ENCODE measurements around the gene ADISSP.
A peak's percentile ranks its signal among the peaks of the same experiment; 100 is the strongest.

ADISSP gene

DNA sequence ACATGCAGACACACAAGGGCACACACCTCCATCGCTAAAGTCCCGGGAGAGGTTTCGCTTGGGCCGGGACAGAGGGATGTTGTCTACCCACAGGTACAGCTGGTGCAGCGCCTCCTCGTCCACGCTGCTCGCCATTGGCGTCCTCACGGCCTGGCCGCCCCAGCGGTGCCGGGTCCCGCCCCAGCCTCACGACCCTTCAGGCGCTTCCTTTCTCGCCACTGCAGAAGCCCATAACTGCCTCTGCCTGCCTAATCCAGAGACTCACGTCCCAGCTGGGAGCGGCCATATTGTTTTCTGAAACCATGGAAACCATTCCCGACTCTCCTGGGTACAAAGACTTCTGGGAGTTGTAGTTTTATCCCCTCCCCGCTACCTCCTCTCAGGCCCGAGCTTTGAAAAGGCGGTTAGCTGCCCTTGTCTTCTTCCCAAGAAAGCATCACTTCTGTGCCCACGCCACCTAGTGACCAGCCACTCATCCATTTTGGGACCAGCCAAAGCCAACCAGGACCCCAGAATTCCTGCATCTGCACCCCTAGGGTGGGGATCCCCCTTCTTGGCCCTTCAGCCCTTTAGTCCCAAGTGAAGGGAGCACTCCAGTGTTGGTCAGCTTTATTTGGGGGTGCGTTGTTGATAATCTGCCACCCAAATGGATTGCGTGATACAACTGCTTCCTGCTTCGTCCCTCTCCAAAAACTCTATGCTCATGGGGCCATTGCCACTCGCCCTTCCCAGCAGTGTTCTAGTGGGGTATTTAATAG is 13.8 kb upstream of the ADISSP start, which contains the start of gene SPEF1:
SPEF1 (minus strand) TSS at position 296 of the 758 bp plus-strand sequence; CDS start at position 135, 161 bp downstream.
- no peak for DNase-seq (ENCODE audit: low read depth)

DNA sequence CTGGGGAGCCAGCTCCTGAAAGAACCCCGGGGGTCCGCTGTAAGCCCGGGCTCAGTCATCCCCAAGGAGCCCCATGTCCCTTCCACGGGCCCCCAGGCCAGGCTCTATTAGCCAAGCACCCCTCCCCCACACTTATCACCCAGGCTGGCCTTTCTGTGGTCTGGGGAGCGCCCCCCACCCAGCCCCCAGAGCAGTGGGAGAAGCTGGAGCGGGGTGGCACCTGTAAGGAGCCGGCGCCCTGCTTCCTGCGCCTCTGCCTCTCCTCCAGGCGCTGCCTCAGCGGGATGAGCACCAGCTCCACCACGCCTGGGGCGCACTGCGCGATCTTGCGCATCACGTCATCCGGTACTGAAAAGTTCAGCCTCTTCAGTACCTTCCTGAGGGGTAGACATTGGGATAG is 11.4 kb upstream of the ADISSP start:
- DNase-seq (ENCODE audit: low read depth) = no peak

DNA sequence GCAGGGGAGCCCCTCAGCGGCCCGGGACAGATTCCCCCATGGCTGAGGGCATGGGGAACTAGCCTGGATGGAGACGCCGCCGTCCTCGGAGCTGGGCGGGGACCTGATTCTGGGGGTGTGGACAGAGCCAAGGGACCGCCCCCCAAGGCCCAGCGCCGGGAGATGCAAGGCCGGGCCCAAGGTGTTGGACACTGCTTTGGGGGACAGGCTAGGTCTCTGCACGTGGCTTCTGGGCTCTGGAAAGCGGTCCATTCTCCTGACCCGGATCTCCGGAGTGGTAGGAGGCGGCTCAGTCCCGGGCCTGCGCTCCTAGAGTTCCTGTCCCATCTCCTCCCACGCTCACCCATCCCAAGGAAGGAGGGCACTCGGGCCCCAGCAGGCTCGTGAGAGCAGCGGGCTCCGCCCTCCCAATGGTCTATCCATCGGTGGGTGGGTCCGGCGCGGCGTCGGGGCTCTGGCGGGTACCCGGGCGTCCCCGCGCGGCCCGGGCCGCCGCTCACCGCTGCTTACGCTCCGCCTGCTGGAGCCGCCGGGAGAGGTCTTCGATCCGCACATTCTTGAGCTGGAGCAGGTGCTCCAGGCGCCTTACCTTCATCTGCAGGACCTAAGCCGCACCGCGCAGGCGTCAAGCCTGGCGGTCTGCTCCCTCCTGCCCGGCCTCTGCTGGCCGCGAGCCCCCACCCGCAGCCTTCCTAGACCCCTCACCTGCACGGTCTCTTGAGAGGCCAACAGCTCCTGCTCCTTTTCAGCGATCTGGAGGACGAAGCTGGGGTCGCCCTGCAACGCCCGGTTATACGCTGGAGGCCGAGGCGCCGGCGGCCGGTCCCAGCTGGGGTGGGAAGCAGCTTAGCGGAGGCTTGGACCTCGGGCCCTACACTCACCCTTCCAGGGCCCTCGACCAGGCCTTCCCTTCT is 10.4 kb upstream of the ADISSP start:
- DNase-seq (ENCODE audit: low read depth) = no peak

DNA sequence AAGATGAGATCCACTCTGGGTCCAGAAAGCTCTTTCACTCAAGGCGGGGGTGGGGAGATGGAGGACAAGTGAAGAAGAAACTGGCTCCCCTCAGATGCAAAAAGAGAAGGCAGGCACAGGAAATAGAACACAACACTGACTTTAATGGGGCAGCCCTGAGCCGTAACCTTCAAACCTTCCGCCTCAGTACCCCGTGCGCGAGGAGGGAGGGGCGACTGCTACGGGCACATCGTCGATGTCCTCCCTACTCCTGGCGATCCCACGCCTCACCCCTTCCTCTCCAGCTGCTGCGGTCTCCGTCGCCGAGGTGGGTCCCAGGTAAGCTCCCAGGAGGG is 9.8 kb upstream of the ADISSP start:
- DNase-seq (ENCODE audit: low read depth) = no peak

DNA sequence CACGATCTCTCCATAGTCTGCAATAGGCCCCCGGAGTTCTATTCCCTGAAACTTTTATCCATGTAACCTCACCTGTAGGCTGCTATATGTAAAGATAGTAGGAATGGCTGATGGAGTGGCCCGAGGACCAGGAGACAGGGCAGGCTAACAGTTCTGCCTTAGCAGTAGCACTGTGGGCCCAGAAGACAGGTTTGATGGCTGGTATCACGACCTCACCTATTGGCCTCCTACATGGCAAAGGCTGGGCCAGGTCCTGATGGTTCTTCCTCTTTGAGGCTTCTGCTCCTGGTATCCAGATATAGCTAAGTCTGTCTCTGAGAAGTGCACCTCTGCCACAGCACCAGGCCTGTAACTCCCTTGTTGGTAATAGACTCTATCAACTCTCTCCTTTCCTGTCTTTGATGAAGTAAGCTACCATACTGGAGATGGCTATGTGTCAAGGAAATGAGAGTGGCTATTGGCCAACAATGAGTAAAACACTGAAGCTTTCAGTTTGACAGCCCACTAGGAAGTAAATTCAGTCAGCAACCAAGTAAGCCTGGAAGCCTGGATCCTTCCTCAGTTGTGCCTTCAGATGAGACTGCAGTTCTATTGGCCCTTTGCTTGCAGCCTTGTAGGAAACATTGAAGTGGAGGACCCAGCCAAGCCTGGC is 8.0 kb upstream of the ADISSP start:
- no peak for DNase-seq (ENCODE audit: low read depth)

DNA sequence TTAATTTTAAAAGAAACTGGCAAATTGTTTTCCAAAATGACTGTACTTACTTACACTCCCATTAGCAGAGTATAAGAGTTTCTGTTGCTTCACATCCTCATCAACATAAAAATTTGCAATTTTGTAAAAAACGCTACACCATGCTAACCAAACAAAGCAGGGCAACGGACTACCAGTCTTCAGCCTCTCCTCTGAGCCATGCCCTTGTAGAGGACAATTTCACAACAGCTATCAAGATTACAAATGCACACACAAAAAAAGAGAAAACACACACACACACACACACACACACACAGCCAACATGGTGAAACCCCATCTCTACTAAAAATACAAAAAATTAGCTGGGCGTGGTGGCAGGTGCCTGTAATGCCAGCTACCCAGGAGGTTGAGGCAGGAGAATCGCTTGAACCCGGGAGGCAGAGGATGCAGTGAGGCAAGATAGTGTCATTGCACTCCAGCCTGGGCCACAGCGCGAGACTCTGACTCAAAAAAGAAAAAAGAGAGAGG is 4.1 kb upstream of the ADISSP start:
- DNase-seq (ENCODE audit: low read depth) = no peak

DNA sequence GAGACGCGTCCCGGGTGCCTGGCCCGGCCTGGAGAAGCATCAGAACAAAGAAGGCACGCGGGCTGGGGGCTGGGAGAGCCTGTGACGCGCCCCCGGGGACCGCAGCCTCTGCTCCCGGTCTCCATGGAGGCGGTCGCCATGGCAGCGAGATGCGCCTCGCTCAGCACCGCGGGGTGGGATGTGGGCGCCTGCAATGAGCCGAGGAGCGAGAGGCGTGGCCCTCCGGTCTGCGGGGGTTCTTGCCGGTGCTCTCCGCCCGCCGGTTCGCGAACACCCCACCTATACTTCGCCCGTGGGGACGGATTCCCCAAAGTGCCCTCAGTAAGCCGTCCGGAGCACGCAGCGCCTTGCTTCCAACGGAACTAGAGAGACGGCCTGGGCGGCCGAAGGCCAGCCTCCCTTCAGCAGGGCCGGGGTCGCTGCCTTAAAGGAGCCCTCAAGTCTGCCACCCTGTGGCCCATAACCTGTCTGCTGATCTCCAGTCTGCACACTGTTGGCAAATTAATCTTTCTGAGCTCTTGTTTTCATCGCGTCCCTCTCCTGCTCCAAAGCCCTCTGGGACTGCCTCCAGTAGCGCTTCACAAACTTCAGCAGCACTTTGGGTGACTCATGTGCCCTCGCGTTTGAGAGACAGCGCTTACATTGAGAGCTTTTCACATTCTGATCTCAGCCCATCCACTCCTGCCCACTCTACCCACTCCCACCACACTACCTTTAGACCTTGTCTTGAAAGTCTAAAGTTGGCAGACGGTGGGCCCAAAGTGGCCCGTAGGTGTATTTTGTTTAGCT is 983 bp upstream of the ADISSP start:
- peak; percentile 73 for DNase-seq (ENCODE audit: low read depth)

DNA sequence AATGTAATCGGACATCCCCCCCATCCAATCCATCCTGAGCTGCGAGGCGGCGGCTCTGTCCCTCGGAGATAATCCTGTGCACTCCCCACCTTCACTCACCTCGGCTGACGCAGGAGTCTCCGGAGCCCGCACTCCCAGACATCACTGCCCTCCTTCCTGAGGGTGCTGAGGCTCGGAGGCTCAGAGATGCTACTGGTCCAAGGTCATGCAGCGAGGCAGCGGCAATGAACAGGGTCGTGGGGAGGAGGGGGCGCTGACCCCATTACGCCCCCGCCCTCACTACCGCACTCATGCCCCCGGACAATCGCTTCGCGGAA is 485 bp downstream of the ADISSP start:
- no peak for DNase-seq (ENCODE audit: low read depth)

DNA sequence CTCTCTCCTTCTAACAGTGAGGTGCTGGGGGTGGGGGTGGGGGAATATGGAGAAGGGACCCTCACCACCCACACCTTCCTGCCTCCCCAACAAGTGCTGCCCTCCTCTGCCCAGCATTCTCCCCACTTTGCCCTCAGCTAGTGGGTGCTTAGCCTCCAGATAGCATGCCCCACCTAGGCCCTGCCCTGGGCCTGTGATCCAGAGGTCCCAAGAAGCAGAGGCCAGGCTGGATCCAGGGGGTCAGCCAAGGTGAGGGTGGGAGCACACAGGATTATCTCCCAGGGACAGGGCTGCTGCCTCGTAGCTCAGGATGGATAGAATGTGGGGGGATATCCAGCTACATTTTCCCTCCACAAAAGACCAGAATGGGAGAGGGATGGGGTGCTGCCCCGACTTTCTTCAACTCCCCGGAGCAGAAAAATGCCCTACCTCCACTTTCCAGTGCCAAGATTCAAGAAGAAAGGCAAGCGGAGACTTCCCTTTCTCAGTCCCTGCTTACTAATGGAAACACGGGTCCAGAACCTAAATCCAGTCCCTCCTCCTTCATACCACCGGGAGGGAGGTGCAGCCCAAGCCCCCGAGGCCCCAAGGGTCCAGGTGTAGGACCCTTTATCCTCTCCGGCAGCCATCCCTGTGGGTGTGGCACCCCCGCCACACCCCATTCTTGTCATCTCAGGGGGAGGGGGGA is 987 bp downstream of the ADISSP start:
- no peak for DNase-seq (ENCODE audit: low read depth)

DNA sequence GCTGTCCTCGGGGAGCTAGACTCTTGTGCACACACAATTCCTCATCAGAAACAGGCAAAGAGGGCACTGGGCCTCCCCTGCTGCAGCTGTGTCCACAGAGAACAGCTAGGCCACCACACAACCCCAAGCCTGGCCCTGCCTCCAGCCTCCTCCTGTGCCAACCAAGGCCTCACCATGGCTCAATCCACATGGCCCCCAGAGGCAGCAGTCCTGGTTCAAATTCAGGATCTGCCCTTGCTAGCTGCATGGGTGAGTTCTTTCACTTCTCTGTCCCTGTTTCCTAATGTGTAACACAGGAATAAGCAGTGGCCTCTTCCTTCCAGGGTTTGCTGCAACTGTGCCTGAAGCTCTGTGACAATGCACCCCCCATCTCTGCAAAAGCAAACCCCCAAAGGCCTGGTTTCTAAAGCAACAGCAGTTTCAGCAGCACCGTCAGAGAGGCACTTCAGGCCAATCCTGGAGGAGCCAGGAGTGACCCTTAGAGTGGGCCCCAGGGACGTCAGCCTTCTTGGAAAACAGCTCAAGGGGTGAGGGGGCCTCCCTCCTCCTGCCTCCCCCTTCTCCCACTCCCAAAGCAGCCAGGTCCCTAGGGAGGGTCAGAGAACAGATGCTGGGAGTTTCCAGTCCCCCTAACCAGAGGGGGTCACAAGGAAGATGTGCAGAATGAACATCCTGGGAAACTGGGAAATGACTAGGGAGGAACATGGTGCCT is 2.2 kb downstream of the ADISSP start:
- no peak for DNase-seq (ENCODE audit: low read depth)

DNA sequence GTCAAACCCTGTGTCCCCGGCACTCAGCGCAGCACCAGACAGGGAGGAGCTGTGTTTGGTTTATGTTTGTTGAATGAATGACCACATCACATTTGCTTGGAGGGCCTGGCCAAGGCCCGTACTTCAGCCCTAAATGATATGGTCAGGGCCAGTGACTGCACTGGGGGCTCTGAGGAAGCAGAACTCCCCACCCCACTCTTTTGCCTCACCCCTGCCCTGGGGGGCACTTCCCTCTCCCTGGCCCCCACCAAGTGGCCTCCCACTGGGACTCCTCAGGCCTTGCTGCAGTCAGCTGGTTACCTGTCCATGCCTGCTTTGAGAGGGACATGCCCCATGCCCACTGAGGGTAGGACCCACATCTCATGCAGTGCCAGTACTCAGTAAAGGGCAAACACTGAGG is 2.9 kb downstream of the ADISSP start:
- DNase-seq (ENCODE audit: low read depth) = no peak

DNA sequence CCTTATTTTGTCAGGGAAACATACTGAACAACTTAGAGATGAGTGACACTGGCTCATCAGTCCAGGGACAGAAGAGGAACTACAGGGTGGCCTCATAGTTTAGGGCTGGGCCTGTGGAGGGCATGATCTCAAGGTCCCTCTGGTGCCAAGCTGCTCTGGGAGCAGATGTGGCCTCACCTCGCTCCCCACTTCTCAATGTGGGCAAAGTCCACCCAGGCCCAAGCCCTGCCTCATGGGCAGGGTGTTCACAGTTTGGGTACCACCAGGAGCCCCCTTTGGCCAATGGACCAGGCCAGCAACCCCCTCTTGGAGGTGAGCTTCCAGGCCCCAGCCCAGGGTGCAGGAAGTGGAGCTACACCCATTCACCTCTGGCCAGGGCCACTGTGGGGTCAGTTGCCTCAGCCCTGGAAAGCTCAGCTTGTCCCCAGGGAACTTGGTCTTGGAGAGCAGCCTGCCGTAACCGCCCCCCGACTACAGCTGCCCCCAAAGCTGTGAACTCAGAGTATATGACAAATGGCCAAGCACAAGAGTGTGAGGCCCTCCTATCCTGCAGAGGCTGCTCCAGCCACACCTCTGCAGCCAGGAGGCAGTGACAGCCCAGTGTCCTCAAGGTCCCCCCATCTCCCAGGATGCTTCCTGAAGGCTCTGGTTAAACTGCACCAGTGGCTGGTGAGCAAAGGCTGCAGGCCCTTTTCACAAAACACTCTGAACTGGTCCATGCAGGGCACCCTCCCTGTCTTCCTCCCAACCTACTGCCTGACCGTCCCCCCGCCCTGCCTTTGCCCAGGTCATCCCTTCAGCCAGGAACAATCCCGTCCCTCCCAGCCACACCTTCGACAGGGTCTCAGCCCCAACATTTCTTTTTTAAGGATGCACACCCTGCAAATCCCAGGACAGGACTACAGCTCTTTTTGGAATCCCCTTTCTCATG is 3.6 kb downstream of the ADISSP start:
- no peak for DNase-seq (ENCODE audit: low read depth)

DNA sequence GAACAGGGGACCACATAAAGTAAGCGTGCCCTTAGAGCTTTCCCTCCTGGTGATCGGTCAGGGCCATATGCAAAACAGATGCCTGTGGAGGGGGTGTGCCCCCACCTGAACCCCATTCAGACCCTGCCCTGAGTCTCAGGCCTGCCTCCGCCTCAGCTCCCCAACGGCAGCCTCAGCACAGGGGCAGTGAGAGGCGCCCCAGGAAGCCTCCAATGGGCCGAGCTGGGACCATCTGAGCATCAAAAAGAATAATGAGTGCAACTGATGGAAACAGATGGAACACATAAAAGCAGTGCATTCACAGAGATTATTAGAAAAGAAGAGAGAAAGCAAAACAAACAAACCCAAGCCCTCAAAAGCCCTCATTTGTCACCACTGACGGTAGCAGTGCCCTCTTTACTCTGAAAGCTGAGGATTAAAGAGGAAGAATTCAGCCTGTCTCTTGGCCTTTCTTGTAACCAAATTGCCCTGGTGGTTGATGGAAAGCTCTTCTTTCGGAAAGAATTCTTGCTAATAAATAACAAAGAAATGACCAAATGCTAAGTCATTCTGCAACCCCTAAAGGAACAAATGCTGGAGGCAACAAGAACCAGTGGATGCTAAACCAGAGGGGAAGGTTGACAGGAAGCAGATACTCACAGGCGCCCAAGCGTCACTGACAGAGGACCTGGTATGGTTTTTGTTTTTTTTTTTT is 6.8 kb downstream of the ADISSP start:
- no peak for DNase-seq (ENCODE audit: low read depth)

DNA sequence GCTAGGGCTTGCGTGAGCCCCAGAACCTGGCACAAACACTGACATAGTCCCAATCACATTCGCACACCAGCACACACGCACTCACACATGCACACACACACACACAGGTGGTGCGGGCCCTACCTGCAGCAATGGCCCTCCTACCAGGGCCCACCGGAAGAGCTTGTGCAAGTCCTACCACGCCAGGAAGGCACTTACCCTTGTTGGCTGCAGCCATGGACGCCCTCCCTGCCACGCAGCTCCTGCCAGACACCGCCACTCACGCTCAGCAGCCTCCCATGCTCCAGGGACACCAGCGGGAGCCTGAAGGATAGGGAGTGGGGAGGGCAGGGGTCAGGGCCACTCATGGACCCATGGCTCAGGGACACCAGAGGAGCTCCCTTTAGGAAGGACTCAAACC is 7.7 kb downstream of the ADISSP start:
- DNase-seq (ENCODE audit: low read depth) = no peak

DNA sequence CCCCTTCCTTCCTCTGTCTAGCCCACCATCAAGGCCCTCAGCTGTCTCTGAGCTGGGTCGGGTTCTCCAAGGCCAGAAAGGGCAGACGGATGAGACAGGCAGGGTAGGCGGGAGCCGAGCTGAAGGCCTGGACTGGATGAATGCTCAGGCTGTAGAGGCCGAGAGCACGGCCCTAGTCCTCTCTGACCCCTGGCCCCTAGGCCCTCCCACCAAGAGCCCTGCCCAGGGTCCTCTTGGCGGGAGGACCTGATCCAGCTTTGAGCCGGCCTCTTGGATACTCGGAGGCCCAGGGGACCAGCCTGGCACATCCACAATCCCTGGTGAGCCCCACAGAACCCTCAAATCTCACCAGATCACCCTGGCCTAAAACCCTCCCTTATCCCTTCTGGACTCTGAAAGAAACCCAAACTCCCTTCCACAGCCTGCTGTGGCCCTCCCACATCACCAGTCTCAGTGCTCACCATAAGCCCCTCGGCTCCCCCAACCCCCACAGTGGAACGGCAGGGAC is 8.2 kb downstream of the ADISSP start:
- DNase-seq (ENCODE audit: low read depth) = no peak

DNA sequence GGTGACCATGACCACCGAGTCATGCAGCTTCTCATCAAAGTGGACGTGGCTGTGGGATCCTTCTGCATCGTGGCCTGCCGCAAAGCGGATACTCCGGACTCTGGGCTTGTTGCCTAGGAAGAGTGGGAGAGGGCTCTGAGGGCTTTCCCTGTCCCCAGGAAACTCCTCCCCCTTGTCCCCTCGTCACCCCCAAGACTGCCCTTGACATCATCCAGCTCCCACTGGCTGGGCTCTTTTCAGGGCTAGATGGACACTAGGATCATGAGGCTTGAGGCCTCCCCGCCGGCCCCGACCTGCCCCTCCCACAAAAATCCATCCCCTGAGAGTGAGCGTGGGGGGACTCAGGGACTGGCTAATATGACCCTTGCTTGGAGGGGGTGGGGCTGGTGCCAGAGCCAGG is 9.0 kb downstream of the ADISSP start:
- DNase-seq (ENCODE audit: low read depth) = no peak

DNA sequence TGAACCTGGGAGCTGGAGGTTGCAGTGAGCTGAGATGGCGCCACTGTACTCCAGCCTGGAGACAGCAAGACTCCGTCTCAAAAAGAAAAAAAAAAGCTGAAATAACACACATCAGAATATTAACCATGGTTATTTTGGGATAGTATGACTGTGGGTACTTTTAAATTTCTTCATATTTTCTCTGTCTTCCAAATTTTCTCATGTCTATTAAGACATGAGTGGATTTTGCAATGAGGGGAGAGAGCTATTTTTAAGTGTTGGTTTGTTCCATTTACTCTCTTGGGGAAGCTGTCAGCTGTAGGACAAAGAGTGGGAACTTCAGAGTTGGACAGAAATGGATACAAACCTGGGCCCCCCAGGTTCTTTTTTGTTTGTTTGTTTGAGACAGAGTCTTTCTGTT is 10.3 kb downstream of the ADISSP start:
- DNase-seq (ENCODE audit: low read depth) = no peak

DNA sequence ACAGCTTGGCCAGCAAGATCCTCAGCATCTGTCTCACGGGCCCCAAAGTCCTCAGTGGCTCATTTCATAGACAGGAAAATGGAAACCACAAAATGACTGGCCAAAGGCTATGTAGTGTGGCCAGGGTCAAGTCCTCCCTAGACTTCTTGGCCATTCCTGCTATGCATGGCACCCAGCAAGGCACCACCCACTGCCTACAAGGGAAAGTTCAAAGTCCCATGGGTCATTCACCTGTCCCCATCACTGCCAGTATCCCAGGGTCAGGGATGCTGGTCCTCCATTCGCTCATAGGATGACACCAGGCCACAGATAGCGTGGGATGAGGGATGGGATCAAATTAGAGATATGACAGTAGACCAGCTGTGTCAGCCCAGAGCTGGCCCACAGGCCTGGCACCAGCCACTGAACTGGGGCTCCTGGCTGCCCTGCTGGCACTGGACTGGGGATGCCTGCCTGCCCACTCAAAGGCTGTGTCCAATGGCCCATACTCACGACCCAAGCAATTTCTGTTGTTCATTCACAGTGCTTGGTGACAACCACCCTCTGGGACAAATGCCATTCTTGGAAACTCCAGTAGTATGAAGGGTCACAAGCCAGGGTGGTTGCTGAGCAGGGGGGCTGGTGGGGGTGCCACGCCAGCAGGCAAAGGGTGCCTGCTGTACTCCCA is 11.6 kb downstream of the ADISSP start:
- DNase-seq (ENCODE audit: low read depth) = no peak

All from activated T-cell treated with anti-CD3 and anti-CD28 coated beads for 24 hours (primary cell).